Smooth muscle cell (in vitro differentiated cells): Measurements from ENCODE around the gene GRM8. TPM values are rescaled to one million over a fixed set of nuclear protein-coding genes. Genes with fewer than 3 reads are reported as not detected.

Experiments used
- DNase-seq: peaks from one replicate; lab custom pipeline; 2025; ENCODE audit not compliant: unreplicated experiment; lab: John Stamatoyannopoulos, UW
- H2AFZ ChIP-seq: fragments of 200-600 bp; sonication (generic); 2 replicates; pipeline ENCODE4 v1.6.0; 2016; ENCODE audit warnings: antibody characterized with exemption, low read depth, mild to moderate bottlenecking
- H3F3A ChIP-seq: fragments of 200-600 bp; sonication (generic); 2 replicates; pipeline ENCODE4 v1.6.0; 2017; ENCODE audit warnings: antibody characterized with exemption, low read depth
- H3K27ac ChIP-seq: fragments of 200-600 bp; sonication (generic); 2 replicates; pipeline ENCODE4 v1.5.1; 2016; ENCODE audit warnings: low read depth, mild to moderate bottlenecking
- H3K27me3 ChIP-seq: fragments of 200-600 bp; sonication (generic); 2 replicates; pipeline ENCODE4 v1.6.1; 2016; ENCODE audit warnings: low read depth, mild to moderate bottlenecking
- H3K36me3 ChIP-seq: fragments of 200-600 bp; sonication (generic); 2 replicates; pipeline ENCODE4 v1.5.1; 2016; ENCODE audit warnings: low read depth
- H3K4me1 ChIP-seq: fragments of 200-600 bp; sonication (generic); 2 replicates; pipeline ENCODE4 v1.5.1; 2016; ENCODE audit warnings: low read depth
- H3K4me2 ChIP-seq: fragments of 200-600 bp; sonication (generic); 2 replicates; pipeline ENCODE4 v1.6.0; 2016; ENCODE audit warnings: mild to moderate bottlenecking
- H3K4me3 ChIP-seq: fragments of 200-600 bp; sonication (generic); 2 replicates; pipeline ENCODE4 v1.5.1; 2016; ENCODE audit warnings: mild to moderate bottlenecking
- H3K79me2 ChIP-seq: fragments of 200-600 bp; sonication (generic); 2 replicates; pipeline ENCODE4 v1.6.0; 2016; ENCODE audit warnings: low read depth, mild to moderate bottlenecking
- H3K9ac ChIP-seq: fragments of 200-600 bp; sonication (generic); 2 replicates; pipeline ENCODE4 v1.6.0; 2016; ENCODE audit warnings: low read depth
- H3K9me3 ChIP-seq: fragments of 200-600 bp; sonication (generic); replicated peaks from 2 replicates; pipeline ENCODE4 v1.5.1; 2016; ENCODE audit warnings: low read depth
- H4K20me1 ChIP-seq: fragments of 200-600 bp; sonication (generic); 2 replicates; pipeline ENCODE4 v1.6.0; 2016; ENCODE audit warnings: low read depth
- CTCF ChIP-seq: fragments of 200-600 bp; sonication (generic); IDR thresholded peaks from 2 replicates; pipeline ENCODE4 v1.5.1; 2017; ENCODE audit warnings: borderline replicate concordance, mild to moderate bottlenecking, antibody characterized with exemption; ENCODE audit not compliant: insufficient read depth, poor library complexity, severe bottlenecking
- WGBS: methylation state at CpG from one replicate; pipeline ENCODE4 v1.1.7; 2016; ENCODE audit warnings: low lambda C conversion rate; 5-methylcytosine and 5-hydroxymethylcytosine counted together
- polyA plus RNA-seq: library from polyadenylated mRNA; unstranded; fragments of >200 nt; fragmentation: Nextera tagmentation; extraction: Ambion mirVana; gene quantifications from 2 replicates; pipeline ENCODE4 v1.2.1, GENCODE V29; 2016
- total RNA-seq: library from RNA; depleted of rRNA; stranded (reverse); fragments of >200 nt; gene quantifications from 2 replicates; pipeline ENCODE4 v1.2.3, GENCODE V29; 2014

Gene GRM8
- total and polyA plus RNA-seq, 2 experiments from 2014 or later, result 9.8 to 20.5 TPM

GRCh38 chr7:126472825-126473224, 779.9 kb downstream of the GRM8 start:
- H3F3A ChIP-seq, result no peaks in the 10 kb centered on the region
- H3K27me3 ChIP-seq, result no peaks in the 10 kb centered on the region
- no peak for DNase-seq
- peaks cover 3% of the 10 kb centered on the region for H3K9me3 ChIP-seq
- H4K20me1 ChIP-seq, result no peaks in the 10 kb centered on the region
- H3K4me3 ChIP-seq, result no peak overlapping the region
- H3K9ac ChIP-seq, result no peak overlapping the region
- H3K79me2 ChIP-seq, result no peaks in the 10 kb centered on the region
- no peak overlapping the region for H3K4me2 ChIP-seq
- no peak for TF ChIP-seq CTCF
- no peak overlapping the region for H3K27ac ChIP-seq
- no peaks in the 10 kb centered on the region for H3K4me1 ChIP-seq
- H3K36me3 ChIP-seq, result no peaks in the 10 kb centered on the region
- no peak overlapping the region for H2AFZ ChIP-seq

GRCh38 chr7:126462405-126462804, 790.3 kb downstream of the GRM8 start:
- TF ChIP-seq CTCF, result no peak
- 78% methylated on average over 2 of the region's 2 CpGs for WGBS

GRCh38 chr7:126460664-126461063, 792.1 kb downstream of the GRM8 start:
- H3K4me2 ChIP-seq, result no peak overlapping the region
- H3K4me3 ChIP-seq, result no peak overlapping the region
- H3K4me1 ChIP-seq, result no peaks in the 10 kb centered on the region
- no peak overlapping the region for H3K9ac ChIP-seq
- no peak overlapping the region for H3K27ac ChIP-seq
- 72% methylated on average over 2 of the region's 2 CpGs for WGBS
- no peak overlapping the region for H2AFZ ChIP-seq
- H3F3A ChIP-seq, result no peaks in the 10 kb centered on the region
- no peaks in the 10 kb centered on the region for H4K20me1 ChIP-seq
- no peak for TF ChIP-seq CTCF
- no peak for DNase-seq
- H3K79me2 ChIP-seq, result no peaks in the 10 kb centered on the region
- no peaks in the 10 kb centered on the region for H3K9me3 ChIP-seq
- H3K27me3 ChIP-seq, result no peaks in the 10 kb centered on the region
- no peaks in the 10 kb centered on the region for H3K36me3 ChIP-seq

More at GRCh38 chr7:126462405-126462804, 790.3 kb downstream of the GRM8 start:
- no peak overlapping the region for H3K27ac ChIP-seq
- H4K20me1 ChIP-seq, result no peaks in the 10 kb centered on the region
- no peaks in the 10 kb centered on the region for H3K4me1 ChIP-seq
- DNase-seq, result no peak
- H3K27me3 ChIP-seq, result no peaks in the 10 kb centered on the region
- no peaks in the 10 kb centered on the region for H3K79me2 ChIP-seq
- no peaks in the 10 kb centered on the region for H3K36me3 ChIP-seq
- no peaks in the 10 kb centered on the region for H3F3A ChIP-seq
- H3K4me3 ChIP-seq, result no peak overlapping the region
- no peak overlapping the region for H3K4me2 ChIP-seq
- H3K9ac ChIP-seq, result no peak overlapping the region
- no peaks in the 10 kb centered on the region for H3K9me3 ChIP-seq
- H2AFZ ChIP-seq, result no peak overlapping the region

GRCh38 chr7:126453104-126453503, 799.6 kb downstream of the GRM8 start:
- DNase-seq, result no peak
- WGBS, result 89% methylated on average over 3 of the region's 3 CpGs
- Histone ChIP-seq H3K27ac (no peak overlapping the region), H3K4me2 (no peak overlapping the region), H3K79me2 (no peaks in the 10 kb centered on the region), H3K27me3 (no peaks in the 10 kb centered on the region), H3K4me3 (no peak overlapping the region), H3K4me1 (peaks cover 4% of the 10 kb centered on the region), H3K9me3 (no peaks in the 10 kb centered on the region), H3K36me3 (no peaks in the 10 kb centered on the region), H2AFZ (no peak overlapping the region), H3F3A (no peaks in the 10 kb centered on the region), H3K9ac (no peak overlapping the region), H4K20me1 (no peaks in the 10 kb centered on the region)
- no peak for TF ChIP-seq CTCF
